ENCODE measurements around the gene COBL. TPM values are rescaled to one million over a fixed set of nuclear protein-coding genes. Genes with fewer than 3 reads are reported as not detected.

Gene COBL
- total and polyA plus RNA-seq, 9 of the 15 experiments (the other 6 are each of a cell fraction or from before 2014, with no cell fraction given) = 0.01 to 2.4 (median 0.09) TPM; not detected in 3

DNA sequence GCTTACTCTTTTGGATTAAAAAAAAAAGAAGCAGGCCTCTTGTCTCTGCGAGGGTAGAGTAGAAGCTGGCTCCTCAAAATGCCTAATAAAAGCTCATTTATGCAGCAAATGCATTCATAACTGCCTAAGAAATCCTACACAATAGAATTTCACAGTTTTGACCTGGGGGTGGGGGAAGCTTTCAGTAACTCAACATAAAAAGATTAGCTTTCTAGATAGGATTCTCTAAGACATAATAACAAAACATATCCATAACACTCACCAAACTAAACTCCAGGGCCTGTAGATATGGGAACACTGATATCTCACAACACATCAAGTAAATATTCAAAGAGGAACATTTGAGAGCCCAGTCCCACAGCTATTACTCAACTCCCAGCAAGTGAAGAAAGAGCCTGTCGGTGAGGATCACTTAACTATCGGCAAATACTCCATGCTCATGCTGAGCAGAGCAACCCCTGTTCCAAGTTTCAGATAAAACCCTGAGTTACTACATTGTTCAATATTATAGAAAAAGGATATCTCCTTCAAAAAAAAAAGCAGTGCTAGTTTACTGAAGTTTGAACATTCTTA lies 88.1 kb downstream of the COBL start:
- intact Hi-C loops (cut with micrococcal nuclease) (loop anchor here (10.0 kb wide), 1 partner anchor 136 kb away; no protein-coding TSS in a partner anchor), in situ Hi-C loops (cut with MboI) (no loop called here)
- DNase-seq (ENCODE audit: extremely low read depth in 1 of 4, low spot score in 3 of 4) (no peak), ATAC-seq (no peak), FAIRE-seq (no peak)
- Histone ChIP-seq H3K27ac (ENCODE audit: extremely low read depth, low read depth, low read length) (no peak overlapping the region), H3K79me2 (ENCODE audit: control insufficient read depth, insufficient read depth, low read length) (no peaks in the 10 kb centered on the region), H3K9me1 (ENCODE audit: control insufficient read depth, insufficient read depth, low read length) (no peaks in the 10 kb centered on the region), H3K36me3 (ENCODE audit: control insufficient read depth, insufficient read depth, low read length) (no peaks in the 10 kb centered on the region), H4K20me1 (replicated peaks; ENCODE audit: control insufficient read depth, insufficient read depth, low read length) (no peaks in the 10 kb centered on the region; the same call in 1 of the 2 replicates), H3K9me3 (replicated peaks; ENCODE audit: control insufficient read depth, insufficient read depth, low read depth, low read length) (no peaks in the 10 kb centered on the region), H3K9ac (ENCODE audit: insufficient read depth in 1 of 2, low read depth in 2 of 2, low read length in 2 of 2) (no peak overlapping the region), H3K4me3 (no peak overlapping the region), H3K27me3 (ENCODE audit: control insufficient read depth in 2 of 2, insufficient read depth in 2 of 2, low read length in 2 of 2) (peaks cover 14 to 51% of the 10 kb centered on the region in 2 experiments), H3K4me2 (ENCODE audit: insufficient read depth, low read length) (no peak overlapping the region), H3K4me1 (replicated peaks in 1 of 2; ENCODE audit: control insufficient read depth in 2 of 2, insufficient read depth in 2 of 2, low read length in 2 of 2) (peaks cover 3 to 4% of the 10 kb centered on the region in 2 experiments; a peak in 3 of 5 replicates), H2AFZ (ENCODE audit: low read depth, low read length) (no peak overlapping the region)
- CTCF ChIA-PET (ENCODE audit: low intra/inter-chr PET ratio) = interaction anchor here (0.6 kb wide), 1 partner anchor 139 kb away, joined by 3 read pairs; no protein-coding TSS in a partner anchor
- BruUV-seq (replicated peaks) = no TSS peak
- WGBS (ENCODE audit: insufficient coverage, low coverage, missing lambda C conversion rate) = 0% methylated on average over 3 of the region's 3 CpGs
- POLR2A ChIA-PET = interaction anchor here (0.9 kb wide), 1 partner anchor 36 kb away, joined by 5 read pairs; no protein-coding TSS in a partner anchor
- TF ChIP-seq, protein P1, sequence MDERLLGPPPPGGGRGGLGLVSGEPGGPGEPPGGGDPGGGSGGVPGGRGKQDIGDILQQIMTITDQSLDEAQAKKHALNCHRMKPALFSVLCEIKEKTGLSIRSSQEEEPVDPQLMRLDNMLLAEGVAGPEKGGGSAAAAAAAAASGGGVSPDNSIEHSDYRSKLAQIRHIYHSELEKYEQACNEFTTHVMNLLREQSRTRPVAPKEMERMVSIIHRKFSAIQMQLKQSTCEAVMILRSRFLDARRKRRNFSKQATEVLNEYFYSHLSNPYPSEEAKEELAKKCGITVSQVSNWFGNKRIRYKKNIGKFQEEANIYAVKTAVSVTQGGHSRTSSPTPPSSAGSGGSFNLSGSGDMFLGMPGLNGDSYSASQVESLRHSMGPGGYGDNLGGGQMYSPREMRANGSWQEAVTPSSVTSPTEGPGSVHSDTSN (CRISPR knock-in tag; IDR thresholded peaks at IDR 0.05; ENCODE audit: low read depth) = no peak
- TF ChIP-seq, protein P1 (tag; conservative IDR thresholded peaks at IDR 0.05; ENCODE audit: low read depth) = peak; percentile 30; the same call in 1 of the 2 replicates
- TF ChIP-seq ZC3H8 (IDR thresholded peaks at IDR 0.05) = no peak
- no peak for TF ChIP-seq NUFIP1 (IDR thresholded peaks at IDR 0.05; ENCODE audit: partially characterized antibody)
- TF ChIP-seq NR2C2 (CRISPR knock-in tag; IDR thresholded peaks at IDR 0.05) = no peak
- no peak for TF ChIP-seq NR2C2 (tag; IDR thresholded peaks at IDR 0.05)
- no peak for TF ChIP-seq ZFP1 (CRISPR knock-in tag; IDR thresholded peaks at IDR 0.05)
- TF ChIP-seq ZNF134 (CRISPR knock-in tag; conservative IDR thresholded peaks at IDR 0.05) = no peak
- TF ChIP-seq RBM22 (IDR thresholded peaks at IDR 0.05; ENCODE audit: low read depth, low read length, poor library complexity, severe bottlenecking) = no peak
- TF ChIP-seq MYC (IDR thresholded peaks at IDR 0.05; ENCODE audit: low read depth, low read length) = no peak
- TF ChIP-seq MYC (CRISPR knock-in tag; IDR thresholded peaks at IDR 0.05; ENCODE audit: borderline replicate concordance, low read depth) = no peak
- no peak for TF ChIP-seq JUNB (CRISPR knock-in tag; conservative IDR thresholded peaks at IDR 0.05)
- TF ChIP-seq, protein P2, sequence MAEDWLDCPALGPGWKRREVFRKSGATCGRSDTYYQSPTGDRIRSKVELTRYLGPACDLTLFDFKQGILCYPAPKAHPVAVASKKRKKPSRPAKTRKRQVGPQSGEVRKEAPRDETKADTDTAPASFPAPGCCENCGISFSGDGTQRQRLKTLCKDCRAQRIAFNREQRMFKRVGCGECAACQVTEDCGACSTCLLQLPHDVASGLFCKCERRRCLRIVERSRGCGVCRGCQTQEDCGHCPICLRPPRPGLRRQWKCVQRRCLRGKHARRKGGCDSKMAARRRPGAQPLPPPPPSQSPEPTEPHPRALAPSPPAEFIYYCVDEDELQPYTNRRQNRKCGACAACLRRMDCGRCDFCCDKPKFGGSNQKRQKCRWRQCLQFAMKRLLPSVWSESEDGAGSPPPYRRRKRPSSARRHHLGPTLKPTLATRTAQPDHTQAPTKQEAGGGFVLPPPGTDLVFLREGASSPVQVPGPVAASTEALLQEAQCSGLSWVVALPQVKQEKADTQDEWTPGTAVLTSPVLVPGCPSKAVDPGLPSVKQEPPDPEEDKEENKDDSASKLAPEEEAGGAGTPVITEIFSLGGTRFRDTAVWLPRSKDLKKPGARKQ (CRISPR knock-in tag; IDR thresholded peaks at IDR 0.05) = no peak
- peak; percentile 61 for TF ChIP-seq CEBPB (tag; IDR thresholded peaks at IDR 0.05)
- TF ChIP-seq ZBTB1 (CRISPR knock-in tag; IDR thresholded peaks at IDR 0.05; ENCODE audit: borderline replicate concordance, low read depth) = no peak
- no peak for TF ChIP-seq ZNF707 (CRISPR knock-in tag; conservative IDR thresholded peaks at IDR 0.05)
- no peak for TF ChIP-seq ZSCAN29 (IDR thresholded peaks at IDR 0.05)
- TF ChIP-seq U2AF2 (optimal IDR thresholded peaks at IDR 0.05; ENCODE audit: low read depth, low read length) = no peak
- TF ChIP-seq PHF8 (IDR thresholded peaks at IDR 0.05; ENCODE audit: borderline replicate concordance, low read length) = no peak
- TF ChIP-seq CEBPG (CRISPR knock-in tag; IDR thresholded peaks at IDR 0.05) = no peak
- peak; percentile 33 to 55; a peak in 3 of 4 replicates for TF ChIP-seq CEBPG (tag; conservative IDR thresholded peaks at IDR 0.05 in 1 of 2, IDR thresholded peaks at IDR 0.05 in 1 of 2)
